Brain pericyte (primary cell): Measurements from ENCODE around the gene CTNNA3.

Experiments
- DNase-seq: peaks from one replicate; pipeline ENCODE4 v3.0.0-alpha.2; 2012; ENCODE audit warnings: low read depth, low spot score

CTNNA3 gene

GRCh38 chr10:66819691-66820090, 876.3 kb downstream of the CTNNA3 start:
- no peak for DNase-seq

DNA sequence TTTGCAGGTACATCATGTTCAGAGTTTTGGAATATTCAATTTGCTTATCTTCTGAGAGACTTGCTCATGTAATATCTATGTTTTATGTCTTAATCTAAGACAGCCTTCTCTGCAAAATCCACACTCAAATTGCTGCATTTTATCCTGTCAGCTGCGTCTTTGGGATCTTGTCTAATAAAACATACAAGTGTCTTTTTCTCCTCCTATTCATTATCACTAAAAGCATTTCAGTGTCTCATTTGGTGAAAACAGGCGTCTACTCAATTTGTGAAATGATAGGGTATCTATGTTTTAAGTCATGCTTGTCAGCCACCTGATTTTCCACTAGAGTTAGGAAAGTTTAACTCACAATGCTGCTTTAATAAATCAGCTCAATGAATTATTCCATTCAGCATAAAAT, 882.9 kb downstream of the CTNNA3 start:
- no peak for DNase-seq

- DNase-seq, result no peak
Observed at GRCh38 chr10:66811211-66811610, 884.8 kb downstream of the CTNNA3 start.

DNA sequence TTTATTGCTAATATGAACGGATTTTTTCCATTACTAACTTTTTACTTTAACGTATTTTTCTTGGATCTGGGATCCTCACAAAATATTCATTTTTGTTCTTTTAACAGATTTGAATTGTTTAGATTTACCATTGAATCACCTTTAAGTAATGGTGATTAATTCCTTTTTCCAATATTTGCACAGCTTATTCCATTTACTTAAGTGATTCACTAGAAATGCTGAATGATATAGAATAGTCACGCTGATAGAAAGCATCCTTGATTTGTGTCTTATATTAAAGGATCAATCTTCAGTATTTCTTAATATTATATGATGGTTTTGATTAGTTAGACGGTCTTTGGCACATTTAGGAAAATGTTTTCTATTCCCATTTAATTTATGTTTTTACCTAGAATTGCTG, 886.6 kb downstream of the CTNNA3 start:
- DNase-seq, result no peak

GRCh38 chr10:66805612-66806011, 890.4 kb downstream of the CTNNA3 start:
- DNase-seq, result peak; percentile 53

- DNase-seq, result no peak
Observed at GRCh38 chr10:66804962-66805361, 891.0 kb downstream of the CTNNA3 start.

- no peak for DNase-seq
Observed at GRCh38 chr10:66803174-66803573, 892.8 kb downstream of the CTNNA3 start.

DNA sequence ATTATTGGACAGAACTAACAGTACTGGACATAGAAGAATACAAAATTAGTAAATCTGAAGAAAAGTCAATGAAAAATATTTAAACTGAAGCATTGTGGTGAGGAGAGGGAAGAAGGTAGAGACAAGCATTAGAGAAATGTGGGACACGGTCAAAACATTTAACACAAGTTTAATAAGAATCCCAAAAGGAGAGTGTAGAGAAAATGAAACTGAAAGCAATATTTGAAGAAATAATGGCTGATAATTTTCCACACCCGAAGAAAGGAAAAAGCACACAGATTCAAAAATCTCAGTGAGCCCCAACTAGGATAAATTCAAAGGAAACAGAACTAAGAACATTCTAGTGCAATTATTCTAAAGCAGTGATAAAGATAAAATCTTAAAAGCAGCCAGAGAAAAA, 896.5 kb downstream of the CTNNA3 start:
- DNase-seq, result no peak

DNA sequence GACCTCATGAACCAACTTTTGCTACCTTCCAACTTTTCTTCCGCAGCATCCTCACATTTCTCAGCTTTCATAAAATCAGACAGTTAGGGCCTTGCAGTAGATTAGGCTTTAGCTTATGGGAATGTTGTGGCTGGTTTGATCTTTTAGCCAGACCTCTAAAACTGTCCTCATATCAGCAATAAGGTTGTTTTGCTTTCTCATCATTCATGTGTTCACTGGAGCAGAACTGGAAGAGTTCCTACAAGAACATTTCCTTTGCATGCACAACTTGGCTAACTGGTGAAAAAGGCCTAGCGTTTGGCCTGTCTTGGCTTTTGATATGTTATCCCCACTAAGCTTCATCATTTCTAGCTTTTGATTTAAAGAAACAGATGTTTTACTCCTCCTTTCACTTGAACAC, 900.1 kb downstream of the CTNNA3 start:
- no peak for DNase-seq

DNA sequence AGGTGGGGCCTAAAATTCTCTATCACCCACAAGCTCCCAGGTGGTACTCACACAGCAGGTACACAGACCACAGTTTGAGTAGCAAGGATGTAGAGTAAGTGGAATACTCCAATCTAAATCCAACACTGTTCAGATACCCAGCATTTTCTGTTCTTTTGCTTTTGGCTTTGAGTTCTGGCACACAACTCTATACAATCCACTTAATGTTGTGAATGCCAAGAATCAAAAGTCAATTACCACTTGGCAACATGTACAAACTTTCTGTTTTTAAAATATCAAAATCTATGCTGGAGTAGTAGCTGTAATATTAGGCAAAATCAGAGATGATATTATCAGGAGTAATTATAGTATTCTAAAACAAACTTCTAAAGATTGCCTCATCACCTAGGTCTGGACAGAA, 903.6 kb downstream of the CTNNA3 start:
- no peak for DNase-seq

GRCh38 chr10:66788178-66788987, 907.6 kb downstream of the CTNNA3 start:
- no peak for DNase-seq

DNA sequence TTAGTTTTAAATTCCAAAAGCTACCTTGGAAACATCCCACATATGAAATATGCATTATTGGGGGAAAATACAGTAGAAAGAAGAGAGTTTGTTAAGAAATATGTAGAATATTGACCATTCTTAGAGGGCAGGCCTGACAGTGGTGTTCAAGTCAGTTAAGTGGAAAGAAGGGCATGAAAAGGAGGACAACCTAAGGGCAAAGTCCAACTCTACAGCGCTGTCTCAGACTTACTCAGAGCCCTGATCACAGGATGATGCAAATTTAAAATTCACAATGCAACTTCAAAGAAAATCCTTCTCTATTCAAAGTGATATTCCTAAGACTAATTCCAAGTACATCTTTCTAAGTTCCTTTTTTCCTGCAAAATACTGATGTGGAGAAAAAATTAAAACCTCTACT, 909.3 kb downstream of the CTNNA3 start:
- no peak for DNase-seq

- no peak for DNase-seq
Observed at GRCh38 chr10:66784770-66785169, 911.2 kb downstream of the CTNNA3 start.

GRCh38 chr10:66783316-66783715, 912.7 kb downstream of the CTNNA3 start:
- DNase-seq, result no peak

DNA sequence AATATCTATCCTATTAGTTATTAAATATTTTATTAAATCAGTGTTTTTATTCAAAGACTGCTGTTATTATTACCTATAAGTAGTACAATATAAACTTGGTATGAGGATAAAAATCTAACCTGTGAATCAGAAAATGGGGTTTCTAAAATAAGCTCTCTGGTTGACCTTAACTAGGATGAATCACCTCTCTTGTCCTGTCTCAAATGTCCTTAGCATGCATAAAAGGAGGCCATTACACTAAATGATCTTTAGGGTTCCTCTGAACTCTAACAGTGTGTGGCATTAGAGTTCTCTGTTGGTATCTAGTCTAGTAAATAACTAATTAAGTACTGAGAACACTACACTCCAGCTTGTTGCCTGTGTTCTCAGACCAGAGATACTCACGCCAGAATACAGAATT, 913.2 kb downstream of the CTNNA3 start:
- no peak for DNase-seq

GRCh38 chr10:66782144-66782543, 913.9 kb downstream of the CTNNA3 start:
- no peak for DNase-seq

DNA sequence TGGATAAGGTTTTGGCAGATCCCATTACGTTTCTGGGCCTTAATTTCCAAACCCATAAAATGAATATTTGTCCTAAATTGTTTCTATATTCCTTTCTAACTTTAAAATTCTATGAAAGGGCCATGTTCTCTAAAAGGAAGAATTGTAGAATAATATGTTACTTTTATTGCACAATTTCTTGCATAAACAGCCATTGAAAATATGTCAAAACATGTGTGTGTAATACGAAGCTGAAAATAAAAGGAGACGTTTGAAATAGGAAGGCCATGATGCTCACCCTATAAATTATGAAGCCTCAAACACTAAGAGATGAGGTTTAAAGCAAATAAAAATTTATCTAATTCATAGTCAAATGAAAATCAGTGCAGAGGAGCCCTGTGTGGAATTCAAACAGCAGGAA, 915.2 kb downstream of the CTNNA3 start:
- no peak for DNase-seq

GRCh38 chr10:66778351-66778750, 917.6 kb downstream of the CTNNA3 start:
- no peak for DNase-seq

GRCh38 chr10:66777665-66778064, 918.3 kb downstream of the CTNNA3 start:
- no peak for DNase-seq

DNA sequence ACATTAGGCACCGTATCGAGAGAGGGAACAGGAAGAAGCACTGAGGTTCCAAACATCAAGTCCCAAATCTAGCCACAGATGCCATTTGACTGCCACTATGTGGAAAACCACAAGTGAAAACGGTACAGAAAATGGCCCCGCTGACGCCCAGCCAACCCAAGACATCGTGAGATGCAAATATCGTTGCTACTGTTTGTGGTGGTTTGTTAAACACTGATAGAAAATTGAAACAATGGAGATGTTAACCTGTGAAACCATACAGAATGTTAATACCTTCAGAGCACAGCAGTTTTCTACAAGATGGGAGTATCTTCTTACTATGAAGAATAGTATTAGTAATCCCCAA, 922.5 kb downstream of the CTNNA3 start:
- no peak for DNase-seq

GRCh38 chr10:66772548-66773471, 923.2 kb downstream of the CTNNA3 start:
- no peak for DNase-seq

DNA sequence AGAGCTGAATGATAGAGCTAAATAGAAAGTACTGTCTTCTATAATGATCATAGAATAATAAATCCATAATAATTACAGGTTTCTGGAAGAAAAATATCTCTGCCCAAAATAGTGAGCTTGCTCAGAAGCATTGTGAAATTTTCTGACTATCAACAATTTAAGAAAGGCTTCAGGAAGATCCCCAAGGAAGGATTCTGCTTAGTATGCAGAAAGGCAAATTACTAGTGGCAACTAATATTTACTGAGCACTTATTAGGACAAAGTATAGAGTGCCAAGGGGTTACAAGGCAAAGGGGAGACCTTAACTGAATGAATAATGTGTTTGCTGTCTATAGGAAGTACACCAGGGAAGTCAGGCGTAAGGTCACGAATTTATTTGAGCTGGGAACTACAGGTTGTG, 928.3 kb downstream of the CTNNA3 start:
- no peak for DNase-seq

- DNase-seq, result no peak
Observed at GRCh38 chr10:66762218-66762729, 933.7 kb downstream of the CTNNA3 start.
